ENCODE measurements around the gene SNED1.

The SNED1 gene

GRCh38 chr2:241065355-241065803 lies 67.0 kb downstream of the SNED1 start:
- no peak overlapping the region for H3K4me3 ChIP-seq (replicated peaks; ENCODE audit: insufficient read depth, low read length)
- H3K27me3 ChIP-seq (ENCODE audit: insufficient read depth, poor library complexity, severe bottlenecking), result peaks cover 9% of the 10 kb centered on the region
- no peak overlapping the region for H3K27ac ChIP-seq (replicated peaks)
- DNase-seq (ENCODE audit: low read depth in 1 of 2, low spot score in 1 of 2), result no peak
- TF ChIP-seq SPI1 (IDR thresholded peaks at IDR 0.05; ENCODE audit: borderline replicate concordance, low read depth) (no peak), POLR2AphosphoS5 (IDR thresholded peaks at IDR 0.05; ENCODE audit: low read depth) (no peak), GABPA (IDR thresholded peaks at IDR 0.05; ENCODE audit: low read depth) (no peak), CTCF (IDR thresholded peaks at IDR 0.05; ENCODE audit: insufficient read depth, low read length) (no peak)
- TF ChIP-seq, protein P1, sequence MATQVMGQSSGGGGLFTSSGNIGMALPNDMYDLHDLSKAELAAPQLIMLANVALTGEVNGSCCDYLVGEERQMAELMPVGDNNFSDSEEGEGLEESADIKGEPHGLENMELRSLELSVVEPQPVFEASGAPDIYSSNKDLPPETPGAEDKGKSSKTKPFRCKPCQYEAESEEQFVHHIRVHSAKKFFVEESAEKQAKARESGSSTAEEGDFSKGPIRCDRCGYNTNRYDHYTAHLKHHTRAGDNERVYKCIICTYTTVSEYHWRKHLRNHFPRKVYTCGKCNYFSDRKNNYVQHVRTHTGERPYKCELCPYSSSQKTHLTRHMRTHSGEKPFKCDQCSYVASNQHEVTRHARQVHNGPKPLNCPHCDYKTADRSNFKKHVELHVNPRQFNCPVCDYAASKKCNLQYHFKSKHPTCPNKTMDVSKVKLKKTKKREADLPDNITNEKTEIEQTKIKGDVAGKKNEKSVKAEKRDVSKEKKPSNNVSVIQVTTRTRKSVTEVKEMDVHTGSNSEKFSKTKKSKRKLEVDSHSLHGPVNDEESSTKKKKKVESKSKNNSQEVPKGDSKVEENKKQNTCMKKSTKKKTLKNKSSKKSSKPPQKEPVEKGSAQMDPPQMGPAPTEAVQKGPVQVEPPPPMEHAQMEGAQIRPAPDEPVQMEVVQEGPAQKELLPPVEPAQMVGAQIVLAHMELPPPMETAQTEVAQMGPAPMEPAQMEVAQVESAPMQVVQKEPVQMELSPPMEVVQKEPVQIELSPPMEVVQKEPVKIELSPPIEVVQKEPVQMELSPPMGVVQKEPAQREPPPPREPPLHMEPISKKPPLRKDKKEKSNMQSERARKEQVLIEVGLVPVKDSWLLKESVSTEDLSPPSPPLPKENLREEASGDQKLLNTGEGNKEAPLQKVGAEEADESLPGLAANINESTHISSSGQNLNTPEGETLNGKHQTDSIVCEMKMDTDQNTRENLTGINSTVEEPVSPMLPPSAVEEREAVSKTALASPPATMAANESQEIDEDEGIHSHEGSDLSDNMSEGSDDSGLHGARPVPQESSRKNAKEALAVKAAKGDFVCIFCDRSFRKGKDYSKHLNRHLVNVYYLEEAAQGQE (IDR thresholded peaks at IDR 0.05; ENCODE audit: insufficient replicate concordance, low read depth), result no peak

DNA sequence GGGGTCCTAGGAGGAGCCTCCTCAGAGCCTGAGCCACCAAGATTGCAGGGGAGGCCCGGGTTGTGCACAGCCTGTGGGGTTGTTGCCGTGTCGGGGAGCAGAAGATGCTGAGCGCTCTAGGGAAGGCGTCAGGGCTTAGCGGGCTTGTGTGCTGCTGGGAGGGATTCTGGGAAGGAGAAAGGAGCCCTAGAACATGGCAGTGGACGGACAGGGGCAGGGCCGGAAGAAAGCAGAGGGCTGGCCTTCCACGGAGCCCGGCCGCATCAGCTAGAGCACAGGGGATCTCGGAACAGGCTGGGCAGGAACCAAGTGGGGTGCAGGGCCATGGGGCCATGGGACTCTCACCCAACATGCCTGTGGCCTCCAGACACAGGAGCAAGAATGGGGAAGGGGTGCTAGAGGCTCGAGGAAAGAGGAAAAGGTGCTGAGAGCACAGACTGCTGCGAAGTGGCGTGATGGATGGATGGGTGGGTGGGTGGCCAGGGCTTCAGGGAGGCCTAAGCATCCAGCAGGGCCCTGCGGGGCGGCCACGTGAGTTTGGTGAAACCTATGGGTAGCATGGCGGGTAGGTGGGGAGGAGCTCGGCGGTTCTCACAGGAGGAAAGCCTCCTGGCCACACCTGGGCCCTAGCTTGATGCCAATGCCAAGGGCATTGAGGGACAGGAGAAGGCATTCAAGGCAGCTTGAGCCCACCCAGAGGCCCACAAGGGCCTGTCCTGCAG lies 67.9 kb downstream of the SNED1 start:
- Histone ChIP-seq H3K4me3 (replicated peaks; ENCODE audit: insufficient read depth, low read length) (no peak overlapping the region), H3K27ac (replicated peaks) (no peak overlapping the region), H3K27me3 (ENCODE audit: insufficient read depth, poor library complexity, severe bottlenecking) (peaks cover 9% of the 10 kb centered on the region)
- no peak for DNase-seq (ENCODE audit: low read depth in 1 of 2, low spot score in 1 of 2)
- no peak for TF ChIP-seq SPI1 (IDR thresholded peaks at IDR 0.05; ENCODE audit: borderline replicate concordance, low read depth)
- TF ChIP-seq, protein P1 (IDR thresholded peaks at IDR 0.05; ENCODE audit: insufficient replicate concordance, low read depth), result no peak
- no peak for TF ChIP-seq CTCF (IDR thresholded peaks at IDR 0.05; ENCODE audit: insufficient read depth, low read length)

GRCh38 chr2:241066893-241067341 lies 68.5 kb downstream of the SNED1 start:
- TF ChIP-seq, protein P1 (IDR thresholded peaks at IDR 0.05; ENCODE audit: insufficient replicate concordance, low read depth), result peak; percentile 92
- no peak for TF ChIP-seq GABPA (IDR thresholded peaks at IDR 0.05; ENCODE audit: low read depth)

More at GRCh38 chr2:241066893-241067341, 68.5 kb downstream of the SNED1 start:
- Histone ChIP-seq H3K27ac (replicated peaks) (no peak overlapping the region), H3K4me3 (replicated peaks; ENCODE audit: insufficient read depth, low read length) (no peak overlapping the region), H3K27me3 (ENCODE audit: insufficient read depth, poor library complexity, severe bottlenecking) (peaks cover 9% of the 10 kb centered on the region)
- no peak for DNase-seq (ENCODE audit: low read depth in 1 of 2, low spot score in 1 of 2)
